Thyroid gland (tissue), 4 donors: ENCODE measurements around the gene ADARB1. TPM values are rescaled to one million over a fixed set of nuclear protein-coding genes. Genes with fewer than 3 reads are reported as not detected.

ENCODE experiments used
- DNase-seq, 2 donors: peaks; one replicate each; pipeline ENCODE4 v3.0.0-alpha.2; 2019
- H3K27ac ChIP-seq, 3 donors: fragments of 200-600 bp; sonication (generic); 1 replicate in 2 of 3; 2 replicates in 1 of 3; pipeline ENCODE4 v1.5.1; 2016 to 2019; ENCODE audit warnings: mild to moderate bottlenecking in 1 of 3, moderate library complexity in 1 of 3
- H3K27me3 ChIP-seq: fragments of 200-600 bp; sonication (generic); one replicate; pipeline ENCODE4 v1.5.1; 2019
- H3K36me3 ChIP-seq, 2 donors: fragments of 200-600 bp; sonication (generic); one replicate each; pipeline ENCODE4 v1.5.1; 2016 to 2019
- H3K4me1 ChIP-seq, 2 donors: fragments of 200-600 bp; sonication (generic); one replicate each; pipeline ENCODE4 v1.5.1; 2017 to 2019
- H3K4me3 ChIP-seq, 3 donors: fragments of 200-600 bp; sonication (generic); replicated peaks in 1 of 3; 1 replicate in 2 of 3; 2 replicates in 1 of 3; pipeline ENCODE4 v1.5.1; 2016; ENCODE audit warnings: mild to moderate bottlenecking in 1 of 3
- H3K9me3 ChIP-seq: fragments of 200-600 bp; sonication (generic); one replicate; pipeline ENCODE4 v1.5.1; 2017
- POLR2A ChIP-seq, 2 donors: fragments of 450-650 bp; IDR thresholded peaks; one replicate each; pipeline ENCODE4 v1.6.1; 2017; ENCODE audit warnings: antibody characterized with exemption in 2 of 2, mild to moderate bottlenecking in 2 of 2, moderate library complexity in 1 of 2
- WGBS, 2 donors: methylation state at CpG; one replicate each; pipeline ENCODE4 v1.1.5; 2017; 5-methylcytosine and 5-hydroxymethylcytosine counted together
- intact Hi-C: fragments of 100-400 bp; cut with DNase I; formaldehyde crosslinking; loops from one replicate; pipeline ENCODE4 v1.15.1; 2023
- total RNA-seq, 4 donors: library from RNA; depleted of rRNA; stranded (reverse); fragments of >200 nt; gene quantifications; one replicate each; pipeline ENCODE4 v1.2.3, GENCODE V29; 2016
- TF ChIP-seq, protein P1 (sequence below), 6 experiments: fragments of 200-600 bp in 3 of 6; fragments of 450-650 bp in 3 of 6; sonication (generic) in 3 of 6; IDR thresholded peaks; one replicate each; pipeline ENCODE4 v1.5.1; 2016 to 2019; ENCODE audit warnings: antibody characterized with exemption in 6 of 6, mild to moderate bottlenecking in 2 of 6, inconsistent platforms in 1 of 6, moderate library complexity in 1 of 6

ADARB1 gene
- total RNA-seq, 4 donors from 2014 or later = 5.0 to 20.2 (median 10.1) TPM

DNA sequence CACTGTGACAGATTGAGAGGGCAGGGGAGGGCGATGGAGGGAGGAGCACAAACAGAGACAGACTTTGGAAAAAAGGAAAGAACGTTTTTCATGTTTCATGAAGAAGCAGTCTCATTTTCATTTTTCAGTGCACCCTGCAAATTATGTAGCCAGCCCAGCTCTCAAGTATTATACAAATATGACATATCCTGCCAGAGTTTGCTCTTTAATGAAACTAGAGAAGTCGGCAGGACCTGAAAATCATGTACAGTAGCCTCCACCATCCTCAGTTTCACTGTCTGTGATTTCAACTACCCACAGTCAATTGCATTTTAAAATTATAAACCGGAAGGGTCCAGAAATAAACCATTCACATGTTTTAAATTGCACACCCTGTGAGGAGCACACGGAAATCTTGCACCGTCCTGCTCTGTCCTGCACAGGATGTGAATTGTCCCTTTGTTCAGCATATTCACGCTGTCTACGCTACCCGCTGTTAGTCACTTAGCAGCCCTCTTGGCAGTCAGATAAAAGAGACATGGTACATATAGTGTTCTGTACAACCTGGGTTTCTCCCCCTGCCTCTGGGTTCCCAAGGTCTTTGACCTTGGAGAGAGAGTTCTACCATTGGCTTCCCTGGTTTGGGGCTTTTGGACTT, 13.6 kb upstream of the ADARB1 start:
- H3K36me3 ChIP-seq = no peaks in the 10 kb centered on the region
- H3K4me3 ChIP-seq = no peak overlapping the region
- TF ChIP-seq POLR2A (IDR thresholded peaks at IDR 0.05) = no peak
- TF ChIP-seq, protein P1, sequence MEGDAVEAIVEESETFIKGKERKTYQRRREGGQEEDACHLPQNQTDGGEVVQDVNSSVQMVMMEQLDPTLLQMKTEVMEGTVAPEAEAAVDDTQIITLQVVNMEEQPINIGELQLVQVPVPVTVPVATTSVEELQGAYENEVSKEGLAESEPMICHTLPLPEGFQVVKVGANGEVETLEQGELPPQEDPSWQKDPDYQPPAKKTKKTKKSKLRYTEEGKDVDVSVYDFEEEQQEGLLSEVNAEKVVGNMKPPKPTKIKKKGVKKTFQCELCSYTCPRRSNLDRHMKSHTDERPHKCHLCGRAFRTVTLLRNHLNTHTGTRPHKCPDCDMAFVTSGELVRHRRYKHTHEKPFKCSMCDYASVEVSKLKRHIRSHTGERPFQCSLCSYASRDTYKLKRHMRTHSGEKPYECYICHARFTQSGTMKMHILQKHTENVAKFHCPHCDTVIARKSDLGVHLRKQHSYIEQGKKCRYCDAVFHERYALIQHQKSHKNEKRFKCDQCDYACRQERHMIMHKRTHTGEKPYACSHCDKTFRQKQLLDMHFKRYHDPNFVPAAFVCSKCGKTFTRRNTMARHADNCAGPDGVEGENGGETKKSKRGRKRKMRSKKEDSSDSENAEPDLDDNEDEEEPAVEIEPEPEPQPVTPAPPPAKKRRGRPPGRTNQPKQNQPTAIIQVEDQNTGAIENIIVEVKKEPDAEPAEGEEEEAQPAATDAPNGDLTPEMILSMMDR (IDR thresholded peaks at IDR 0.05) = no peak
- intact Hi-C loops = no loop called here
- DNase-seq = no peak
- H3K27me3 ChIP-seq = no peaks in the 10 kb centered on the region
- H3K9me3 ChIP-seq = no peaks in the 10 kb centered on the region
- H3K27ac ChIP-seq = no peak overlapping the region
- no peaks in the 10 kb centered on the region for H3K4me1 ChIP-seq
- 61 to 66% methylated on average over 9 of the region's 9 CpGs for WGBS, 2 donors

DNA sequence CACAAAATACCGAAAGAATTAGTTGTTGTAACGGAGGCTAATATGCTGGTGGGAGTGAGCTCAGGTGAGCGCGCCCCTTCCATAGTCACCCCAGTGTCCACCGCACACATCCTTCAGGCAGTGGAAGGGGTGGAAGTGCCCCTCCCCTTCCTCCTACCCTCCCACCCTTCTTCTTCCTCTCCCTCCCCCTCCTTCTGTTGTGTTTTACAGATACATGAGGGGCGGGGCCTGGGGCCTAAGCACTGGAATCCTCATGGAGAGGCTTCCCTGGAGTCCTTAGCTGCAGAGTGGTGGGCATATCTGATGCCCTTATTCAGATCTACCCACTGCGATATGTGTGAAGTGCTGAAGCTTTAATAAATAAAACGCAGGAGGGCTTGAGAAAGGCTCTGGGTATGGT, 10.3 kb upstream of the ADARB1 start:
- H3K4me3 ChIP-seq = no peak overlapping the region
- H3K4me1 ChIP-seq = no peaks in the 10 kb centered on the region
- H3K27ac ChIP-seq = no peak overlapping the region
- DNase-seq = no peak
- H3K27me3 ChIP-seq = no peaks in the 10 kb centered on the region
- TF ChIP-seq, protein P1 (IDR thresholded peaks at IDR 0.05) = no peak
- TF ChIP-seq POLR2A (IDR thresholded peaks at IDR 0.05) = no peak
- H3K9me3 ChIP-seq = no peaks in the 10 kb centered on the region
- intact Hi-C loops = no loop called here
- no peaks in the 10 kb centered on the region for H3K36me3 ChIP-seq
- 81 to 85% methylated on average over 8 of the region's 8 CpGs for WGBS, 2 donors

DNA sequence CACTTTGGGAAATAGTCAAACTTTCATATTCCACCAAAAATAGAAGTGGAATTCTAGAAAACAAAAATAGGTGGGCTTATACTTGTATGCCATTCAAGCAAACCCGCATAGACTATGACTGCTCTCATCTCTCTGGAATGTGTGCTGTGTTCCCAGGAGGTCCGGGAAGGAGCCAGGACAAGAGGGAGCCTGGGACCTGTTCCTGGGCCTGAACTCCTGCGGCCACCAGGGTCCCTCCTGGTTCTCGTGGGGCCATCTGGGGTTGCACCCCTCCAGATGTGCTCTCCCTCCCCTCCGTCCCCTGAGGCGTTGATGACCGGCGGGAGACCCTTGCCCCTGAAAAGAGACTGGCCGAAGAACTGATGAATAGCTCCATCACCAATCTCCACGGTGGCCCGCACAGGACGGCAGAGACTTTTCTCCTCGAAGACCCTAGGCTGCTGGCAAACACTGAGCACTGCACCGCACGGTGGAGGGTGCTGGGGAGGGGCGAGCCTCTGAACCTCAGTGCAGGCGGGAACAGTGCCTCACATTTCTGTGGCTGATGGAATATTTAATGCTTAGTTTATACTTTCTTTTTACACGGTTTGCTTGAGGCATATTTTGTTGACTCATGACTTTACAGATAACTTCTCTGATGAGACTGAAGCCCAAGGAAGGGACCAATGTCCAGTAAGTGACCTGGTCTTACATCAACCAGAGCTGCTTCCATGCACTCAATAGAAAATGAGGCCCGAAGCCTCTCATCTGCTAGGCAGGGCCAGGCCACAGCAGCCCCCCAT, 9.6 kb upstream of the ADARB1 start:
- no peaks in the 10 kb centered on the region for H3K4me1 ChIP-seq
- no peak for TF ChIP-seq POLR2A (IDR thresholded peaks at IDR 0.05)
- TF ChIP-seq, protein P1 (IDR thresholded peaks at IDR 0.05) = no peak
- intact Hi-C loops = no loop called here
- H3K4me3 ChIP-seq = no peak overlapping the region
- H3K27me3 ChIP-seq = no peaks in the 10 kb centered on the region
- no peaks in the 10 kb centered on the region for H3K36me3 ChIP-seq
- 79 to 84% methylated on average over 13 to 15 of the region's 19 CpGs for WGBS, 2 donors
- H3K27ac ChIP-seq = no peak overlapping the region
- no peaks in the 10 kb centered on the region for H3K9me3 ChIP-seq
- no peak for DNase-seq

DNA sequence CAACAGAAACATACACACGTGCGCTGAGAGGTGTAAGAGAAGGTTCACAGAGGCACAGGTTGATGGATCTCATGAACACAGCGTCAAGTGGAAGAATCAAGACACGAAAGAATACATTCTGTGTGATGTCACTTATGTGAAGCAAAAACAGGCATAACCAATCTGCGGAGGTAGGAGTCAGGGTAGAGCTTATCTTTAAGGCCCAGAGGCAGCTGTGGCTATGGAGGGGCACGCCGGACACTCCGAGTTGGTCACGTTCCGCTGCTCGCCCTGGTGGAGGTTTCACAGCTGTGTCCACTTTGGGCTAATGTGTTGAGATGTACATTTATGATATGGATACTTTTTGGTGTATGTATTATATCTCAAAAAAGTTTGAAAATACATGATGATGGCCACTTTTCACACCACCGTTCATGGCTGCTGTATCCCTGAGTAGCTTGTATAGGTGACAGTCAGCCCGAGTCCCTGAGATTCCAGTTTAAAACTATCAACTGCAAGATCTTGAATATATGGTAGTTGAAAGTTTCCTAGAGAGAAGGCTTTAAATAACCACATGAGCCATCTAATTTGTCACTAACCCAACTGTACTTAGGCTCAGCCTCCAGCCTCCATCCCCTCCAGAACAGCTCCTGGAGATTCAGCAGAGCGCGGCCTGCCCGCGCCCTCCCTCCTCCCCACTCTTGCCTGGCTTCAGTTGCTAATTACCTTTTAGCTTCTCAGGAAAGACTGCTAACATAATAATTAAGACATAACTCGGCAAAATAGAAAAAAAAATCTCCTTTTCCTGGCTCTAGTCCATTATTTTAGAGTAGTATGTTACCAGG, 6.7 kb upstream of the ADARB1 start:
- 82 to 84% methylated on average over 18 of the region's 18 CpGs for WGBS, 2 donors
- no peaks in the 10 kb centered on the region for H3K27me3 ChIP-seq
- no peak for DNase-seq
- TF ChIP-seq, protein P1 (IDR thresholded peaks at IDR 0.05) = no peak
- TF ChIP-seq POLR2A (IDR thresholded peaks at IDR 0.05) = no peak
- no peaks in the 10 kb centered on the region for H3K36me3 ChIP-seq
- no peak overlapping the region for H3K27ac ChIP-seq
- H3K4me3 ChIP-seq = no peak overlapping the region
- no peaks in the 10 kb centered on the region for H3K4me1 ChIP-seq
- no peaks in the 10 kb centered on the region for H3K9me3 ChIP-seq
- intact Hi-C loops = no loop called here
